HepG2 (cell line): ENCODE data around the gene CARD19. TPM values are rescaled to one million over a fixed set of nuclear protein-coding genes. Genes with fewer than 3 reads are reported as not detected.

ENCODE experiments used
- ATAC-seq: fragments of 200-7000 bp; cut with Tn5 transposase; 3 replicates; pipeline ENCODE4 v1.9.1; 2020; ENCODE audit warnings: mild to moderate bottlenecking, moderate library complexity
- BruUV-seq: library from RNA; stranded (reverse); fragments of 400-500 nt; replicated peaks from 2 replicates; lab custom pipeline; 2021; lab: Mats Ljungman, UMichigan
- CTCF ChIA-PET: fragments of 300-600 bp; formaldehyde crosslinking; extraction: SDS; loops from one replicate; lab custom pipeline; 2021; ENCODE audit warnings: low total read pairs, inconsistent platforms, low intra/inter-chr PET ratio; lab: Yijun Ruan, JAX
- POLR2A ChIA-PET: fragments of 350-600 bp; sonication (Branson Sonifier 250); formaldehyde crosslinking; loops from one replicate; lab custom pipeline; 2020; ENCODE audit warnings: antibody characterized with exemption, inconsistent platforms; lab: Yijun Ruan, JAX
- DNase-seq: peaks from one replicate; pipeline ENCODE4 v3.0.0-alpha.2; 2015; ENCODE audit warnings: low spot score
- FAIRE-seq: peaks from 3 replicates; lab custom pipeline; 2011; peaks lifted over from hg19 to GRCh38; lab: Jason Lieb, UNC
- H2AFZ ChIP-seq: one replicate; pipeline ENCODE4 v1.6.1; 2011; ENCODE audit warnings: low read length, inconsistent platforms
- H3K27ac ChIP-seq: fragments of 300-600 bp; 3 replicates; pipeline ENCODE4 v1.8.0; 2011; ENCODE audit warnings: mixed run types, mild to moderate bottlenecking, mixed read lengths, low read length, inconsistent platforms; ENCODE audit not compliant: insufficient read depth; ENCODE audit errors: extremely low read length
- H3K27me3 ChIP-seq, 2 experiments: fragments of 200-600 bp in 1 of 2; 2 replicates in 1 of 2; 3 replicates in 1 of 2; pipeline versions ENCODE4 v1.6.0 to v1.8.0; 2011; ENCODE audit warnings: low read length in 2 of 2, mild to moderate bottlenecking in 2 of 2, moderate library complexity in 2 of 2, inconsistent platforms in 1 of 2; ENCODE audit not compliant: insufficient read depth in 2 of 2, control insufficient read depth in 1 of 2
- H3K36me3 ChIP-seq, 2 experiments: fragments of 200-600 bp in 1 of 2; replicated peaks in 1 of 2; 2 replicates in 1 of 2; 3 replicates in 1 of 2; pipeline versions ENCODE4 v1.5.1 to v1.8.0; 2011; ENCODE audit warnings: low read length in 2 of 2, inconsistent platforms in 1 of 2; ENCODE audit not compliant: insufficient read depth in 2 of 2, control insufficient read depth in 1 of 2
- H3K4me1 ChIP-seq: 2 replicates; pipeline ENCODE4 v1.5.1; 2012; ENCODE audit warnings: low read length, inconsistent platforms; ENCODE audit not compliant: insufficient read depth
- H3K4me2 ChIP-seq: 2 replicates; pipeline ENCODE4 v1.6.0; 2011; ENCODE audit warnings: low read depth, low read length, inconsistent platforms
- H3K4me3 ChIP-seq, 3 experiments: fragments of 200-600 bp in 1 of 3; sonication (generic), shearing (Covaris generic) in 1 of 3; replicated peaks in 1 of 3; 2 replicates each; pipeline ENCODE4 v1.5.1; 2011 to 2016; ENCODE audit warnings: low read length in 3 of 3, inconsistent platforms in 2 of 3, low read depth in 2 of 3, mild to moderate bottlenecking in 2 of 3, control low read depth in 1 of 3, mixed read lengths in 1 of 3; ENCODE audit not compliant: insufficient read depth in 1 of 3
- H3K79me2 ChIP-seq: one replicate; pipeline ENCODE4 v1.6.1; 2011; ENCODE audit warnings: low read length, inconsistent platforms; ENCODE audit not compliant: insufficient read depth
- H3K9ac ChIP-seq: 2 replicates; pipeline ENCODE4 v1.6.0; 2011; ENCODE audit warnings: mild to moderate bottlenecking, low read depth, low read length, inconsistent platforms; ENCODE audit not compliant: insufficient read depth
- H3K9me3 ChIP-seq: 2 replicates; pipeline ENCODE4 v1.5.1; 2012; ENCODE audit warnings: mild to moderate bottlenecking, low read length
- H4K20me1 ChIP-seq: 2 replicates; pipeline ENCODE4 v1.6.0; 2011; ENCODE audit warnings: inconsistent platforms, mild to moderate bottlenecking, low read length, moderate library complexity; ENCODE audit not compliant: insufficient read depth
- ATM ChIP-seq: fragments of 450-650 bp; IDR thresholded peaks from 2 replicates; pipeline ENCODE4 v1.7.1; 2017; ENCODE audit warnings: mild to moderate bottlenecking, borderline replicate concordance
- CCDC6 ChIP-seq: sonication (generic); formaldehyde crosslinking; IDR thresholded peaks from 2 replicates; pipeline ENCODE4 v1.8.1; 2022; ENCODE audit warnings: mild to moderate bottlenecking, missing genetic modification reagents, moderate library complexity
- CREB3 ChIP-seq: sonication (generic); formaldehyde crosslinking; IDR thresholded peaks from 2 replicates; pipeline ENCODE4 v1.5.0; 2020; ENCODE audit warnings: missing genetic modification reagents
- CREM ChIP-seq, 2 experiments: sonication (generic) in 1 of 2; formaldehyde crosslinking in 1 of 2; IDR thresholded peaks; 2 replicates each; pipeline versions ENCODE4 v1.4.0 to v1.6.1; 2016 to 2020; ENCODE audit warnings: antibody characterized with exemption in 1 of 2, mild to moderate bottlenecking in 1 of 2, missing genetic modification reagents in 1 of 2
- HIC2 ChIP-seq: sonication (generic); formaldehyde crosslinking; IDR thresholded peaks from 2 replicates; pipeline ENCODE4 v1.9.0; 2022; ENCODE audit warnings: low read depth, missing genetic modification reagents
- HNRNPK ChIP-seq: fragments of 200-400 bp; formaldehyde crosslinking; IDR thresholded peaks from 2 replicates; pipeline ENCODE4 v1.6.1; 2018; ENCODE audit warnings: low read length, low read depth, moderate library complexity, mild to moderate bottlenecking; ENCODE audit not compliant: poor library complexity, severe bottlenecking
- NFYB ChIP-seq: sonication (generic); formaldehyde crosslinking; IDR thresholded peaks from 2 replicates; pipeline ENCODE4 v1.4.0; 2020; ENCODE audit warnings: missing genetic modification reagents
- PCBP1 ChIP-seq: fragments of 200-400 bp; formaldehyde crosslinking; IDR thresholded peaks from 2 replicates; pipeline ENCODE4 v1.6.1; 2017; ENCODE audit warnings: mild to moderate bottlenecking, low read depth, low read length, borderline replicate concordance
- RNF2 ChIP-seq: fragments of 450-650 bp; conservative IDR thresholded peaks from 2 replicates; pipeline ENCODE4 v1.6.1; 2016; ENCODE audit warnings: low read depth
- SAP130 ChIP-seq: IDR thresholded peaks from 2 replicates; pipeline ENCODE4 v1.6.1; 2016; ENCODE audit warnings: low read depth
- TCF12 ChIP-seq, 2 experiments: fragments of 450-650 bp in 1 of 2; sonication (generic) in 1 of 2; formaldehyde crosslinking in 1 of 2; IDR thresholded peaks; 2 replicates each; pipeline versions ENCODE4 v1.6.1 to v1.8.0; 2017 to 2022; ENCODE audit warnings: antibody characterized with exemption in 1 of 2, mild to moderate bottlenecking in 1 of 2, missing genetic modification reagents in 1 of 2, moderate library complexity in 1 of 2
- TEAD3 ChIP-seq: optimal IDR thresholded peaks from 2 replicates; pipeline ENCODE3; 2016; ENCODE audit warnings: borderline replicate concordance
- TOPORS ChIP-seq: sonication (generic); formaldehyde crosslinking; IDR thresholded peaks from 2 replicates; pipeline ENCODE4 v1.8.0; 2023; ENCODE audit warnings: mild to moderate bottlenecking, missing genetic modification reagents
- ZBTB3 ChIP-seq: sonication (generic); formaldehyde crosslinking; IDR thresholded peaks from 2 replicates; pipeline ENCODE4 v1.4.0; 2020; ENCODE audit warnings: low read depth, mild to moderate bottlenecking, moderate library complexity, missing genetic modification reagents, borderline replicate concordance
- ZFY ChIP-seq: sonication (generic); formaldehyde crosslinking; IDR thresholded peaks from 2 replicates; pipeline ENCODE4 v1.4.0; 2020; ENCODE audit warnings: missing genetic modification reagents
- ZNF34 ChIP-seq: sonication (generic); formaldehyde crosslinking; IDR thresholded peaks from 2 replicates; pipeline ENCODE4 v1.4.0; 2020; ENCODE audit warnings: mild to moderate bottlenecking, missing genetic modification reagents, borderline replicate concordance
- ZNF430 ChIP-seq: sonication (generic); formaldehyde crosslinking; IDR thresholded peaks from 2 replicates; pipeline ENCODE4 v1.9.0; 2021; ENCODE audit warnings: mild to moderate bottlenecking, missing genetic modification reagents
- ZNF768 ChIP-seq: sonication (generic); formaldehyde crosslinking; IDR thresholded peaks from 2 replicates; pipeline ENCODE4 v1.4.0; 2020; ENCODE audit warnings: missing genetic modification reagents
- ZNF792 ChIP-seq: IDR thresholded peaks from 2 replicates; pipeline ENCODE4 v1.6.1; 2016
- ZNF878 ChIP-seq: sonication (generic); formaldehyde crosslinking; IDR thresholded peaks from 2 replicates; pipeline ENCODE4 v1.8.1; 2023; ENCODE audit warnings: mild to moderate bottlenecking, missing genetic modification reagents, moderate library complexity
- ZNF883 ChIP-seq: sonication (generic); formaldehyde crosslinking; IDR thresholded peaks from 2 replicates; pipeline ENCODE4 v1.5.1; 2020; ENCODE audit warnings: mild to moderate bottlenecking, missing genetic modification reagents; ENCODE audit errors: not compliant biosample characterization
- WGBS: methylation state at CpG from one replicate; pipeline ENCODE4 v1.1.6; 2017; ENCODE audit warnings: low lambda C conversion rate; 5-methylcytosine and 5-hydroxymethylcytosine counted together
- in situ Hi-C: cut with HindIII; loops from 2 replicates; pipeline ENCODE4 v1.10.0; 2017; ENCODE audit warnings: low pct_unique_long_range_greater_than_20kb; ENCODE audit not compliant: extremely low pct_ligation_motif_present
- intact Hi-C: fragments of 100-400 bp; cut with micrococcal nuclease; formaldehyde crosslinking; loops from one replicate; pipeline ENCODE4 v1.10.0; 2022; ENCODE audit not compliant: unreplicated experiment
- polyA plus RNA-seq, 8 experiments: library from polyadenylated mRNA; depleted of rRNA in 3 of 8; stranded (reverse) in 7 of 8; unstranded in 1 of 8; fragments of >200 nt; fragmentation: Illumina TruSeq in 4 of 8; extraction: Trizol in 4 of 8; gene quantifications; 2 replicates each; pipeline versions ENCODE4 v1.2.1 to v1.2.3, GENCODE V29; 2011 to 2016; ENCODE audit warnings: low read depth in 4 of 8, missing spikeins in 1 of 8, mixed read lengths in 1 of 8; ENCODE audit not compliant: insufficient read depth in 1 of 8
- total RNA-seq, 5 experiments: library from RNA; depleted of rRNA; stranded (reverse); fragments of >200 nt; fragmentation: Illumina TruSeq; extraction: Trizol; gene quantifications; 2 replicates each; pipeline ENCODE4 v1.2.3, GENCODE V29; 2016; ENCODE audit warnings: low read depth in 1 of 5
- TF ChIP-seq, protein P1 (sequence below): sonication (generic); formaldehyde crosslinking; IDR thresholded peaks from 2 replicates; pipeline ENCODE4 v1.4.0; 2020; ENCODE audit warnings: mild to moderate bottlenecking, missing genetic modification reagents

Gene CARD19
- total and polyA plus RNA-seq, 2 of the 13 experiments (the other 11 are each of a cell fraction or from before 2014, with no cell fraction given), result 18.4 to 47.2 TPM

GRCh38 chr9:93097511-93098201, 1.6 kb downstream of the CARD19 start:
- Histone ChIP-seq H3K27me3 (no peaks in the 10 kb centered on the region; a peak in 1 of 5 replicates), H4K20me1 (no peaks in the 10 kb centered on the region; the same call in 1 of the 2 replicates), H3K4me2 (peak overlapping the region; percentile 90), H2AFZ (no peak overlapping the region), H3K4me1 (peaks cover 52% of the 10 kb centered on the region), H3K27ac (no peak overlapping the region), H3K36me3 (no peaks in the 10 kb centered on the region), H3K9me3 (no peaks in the 10 kb centered on the region), H3K79me2 (peaks cover 25% of the 10 kb centered on the region), H3K9ac (peak overlapping the region; percentile 80; the same call in 1 of the 2 replicates), H3K4me3 (peak overlapping the region; percentile 82 to 91 (median 90); a peak in 5 of 6 replicates)
- FAIRE-seq (no peak), DNase-seq (no peak), ATAC-seq (no peak)
- ChIA-PET POLR2A (interaction anchor here (1.2 to 3.4 kb wide), 4 partner anchors 11 to 36 kb away, joined by 3 to 21 read pairs (median 5); partner anchors contain the start of gene NINJ1), CTCF (no interaction called here)
- BruUV-seq, result TSS peak; percentile 43
- in situ Hi-C loops, result no loop called here
- intact Hi-C loops, result no loop called here
- WGBS, result 59% methylated on average over 10 of the region's 11 CpGs
- TF ChIP-seq RNF2 (no peak), SAP130 (CRISPR knock-in tag) (peak; percentile 21; the same call in 1 of the 2 replicates), ZBTB3 (no peak), CREM (IDR thresholded peaks at IDR 0.05) (no peak), CREM (CRISPR knock-in tag; IDR thresholded peaks at IDR 0.05) (no peak), PCBP1 (no peak), TOPORS (CRISPR knock-in tag) (no peak), CREB3 (CRISPR knock-in tag) (no peak), ZFY (0 out of 2 replicates have a peak, but pooled peaks have one; percentile 27), ZNF768 (CRISPR knock-in tag) (no peak), NFYB (no peak), ZNF883 (CRISPR knock-in tag) (no peak), ATM (no peak), ZNF430 (CRISPR knock-in tag) (no peak), HNRNPK (no peak), ZNF792 (CRISPR knock-in tag) (no peak), ZNF34 (CRISPR knock-in tag) (no peak), CCDC6 (CRISPR knock-in tag) (no peak), HIC2 (CRISPR knock-in tag) (no peak), TEAD3 (CRISPR knock-in tag) (peak; percentile 10), TCF12 (IDR thresholded peaks at IDR 0.05) (no peak), TCF12 (CRISPR knock-in tag; IDR thresholded peaks at IDR 0.05) (no peak), ZNF878 (CRISPR knock-in tag) (no peak)
- TF ChIP-seq, protein P1, sequence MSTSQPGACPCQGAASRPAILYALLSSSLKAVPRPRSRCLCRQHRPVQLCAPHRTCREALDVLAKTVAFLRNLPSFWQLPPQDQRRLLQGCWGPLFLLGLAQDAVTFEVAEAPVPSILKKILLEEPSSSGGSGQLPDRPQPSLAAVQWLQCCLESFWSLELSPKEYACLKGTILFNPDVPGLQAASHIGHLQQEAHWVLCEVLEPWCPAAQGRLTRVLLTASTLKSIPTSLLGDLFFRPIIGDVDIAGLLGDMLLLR (CRISPR knock-in tag), result 0 out of 2 replicates have a peak, but pooled peaks have one; percentile 35
